Left kidney (tissue), 2 donors: ENCODE measurements around the gene PDGFB. TPM values are rescaled to one million over a fixed set of nuclear protein-coding genes. Genes with fewer than 3 reads are reported as not detected.

Experiments used
- DNase-seq: peaks from one replicate; pipeline ENCODE4 v3.0.0-alpha.2; 2013
- polyA plus RNA-seq: library from polyadenylated mRNA; unstranded; fragments of 120-200 nt; gene quantifications from one replicate; pipeline ENCODE4 v1.2.1, GENCODE V29; 2013; ENCODE audit not compliant: insufficient read length

The PDGFB gene
- polyA plus RNA-seq, 1 donor: 10.5 TPM

DNA sequence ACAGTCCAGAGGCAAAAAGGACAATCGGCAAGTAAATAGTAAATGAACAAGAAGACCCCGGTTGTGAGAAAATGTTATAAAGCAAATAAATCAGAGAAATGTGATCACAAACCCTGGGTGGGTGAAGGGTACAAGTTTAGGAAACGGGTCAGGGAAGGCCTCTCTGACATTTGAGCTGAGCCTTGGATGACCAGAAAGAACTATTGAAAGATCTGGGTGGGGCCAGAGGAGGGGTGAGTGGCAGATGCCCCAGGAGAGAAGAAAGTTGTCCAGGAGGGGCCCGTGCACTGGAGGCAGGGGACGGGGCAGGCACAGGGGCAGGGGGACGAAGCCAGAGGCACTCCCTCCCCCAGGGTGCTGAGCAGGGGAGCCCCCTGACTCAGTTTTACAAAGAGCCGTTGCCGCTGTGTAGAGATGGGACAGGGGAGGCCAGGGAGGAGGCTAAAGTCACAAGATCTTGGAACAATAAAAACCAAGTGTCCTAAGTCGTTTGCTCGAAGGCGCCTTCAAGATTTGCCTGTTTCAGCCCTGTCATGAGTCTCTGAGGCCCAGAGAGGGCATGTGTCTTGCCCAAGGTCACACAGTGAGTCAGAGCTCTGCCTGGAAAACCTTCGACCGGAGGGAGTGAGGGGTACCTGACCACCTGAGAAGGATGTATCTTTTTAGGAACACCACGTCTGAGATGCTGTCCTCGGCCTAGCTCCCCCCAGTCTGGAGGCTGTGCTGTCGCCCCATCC, 10.8 kb upstream of the PDGFB start:
- no peak for DNase-seq

DNA sequence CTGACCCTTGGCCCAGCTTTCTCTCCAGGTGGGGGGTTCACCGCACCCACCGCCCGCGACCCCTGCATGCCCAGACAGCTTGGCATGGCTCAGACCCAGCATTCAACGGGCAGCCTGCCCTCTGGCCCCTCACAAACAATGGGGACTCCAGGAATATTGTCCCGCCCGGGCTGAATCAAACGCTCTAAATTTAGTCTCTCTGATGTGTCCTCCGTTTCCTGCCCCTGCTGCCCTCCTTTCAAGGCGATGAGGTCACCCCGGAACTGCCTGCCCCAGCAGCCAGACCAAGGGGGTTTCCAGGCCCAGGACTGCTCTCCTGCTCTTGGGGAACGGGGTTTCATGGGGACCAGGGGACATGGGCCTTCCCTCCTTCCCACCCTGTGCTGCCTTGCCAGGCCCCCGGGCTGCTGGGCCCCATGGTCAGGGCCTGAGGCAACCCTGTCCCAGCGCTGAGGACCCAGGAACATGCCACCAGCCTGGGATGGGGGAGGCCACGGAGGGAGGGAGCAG, 10.1 kb upstream of the PDGFB start:
- DNase-seq: no peak

GRCh38 chr22:39254122-39254521, 9.3 kb upstream of the PDGFB start:
- no peak for DNase-seq

DNA sequence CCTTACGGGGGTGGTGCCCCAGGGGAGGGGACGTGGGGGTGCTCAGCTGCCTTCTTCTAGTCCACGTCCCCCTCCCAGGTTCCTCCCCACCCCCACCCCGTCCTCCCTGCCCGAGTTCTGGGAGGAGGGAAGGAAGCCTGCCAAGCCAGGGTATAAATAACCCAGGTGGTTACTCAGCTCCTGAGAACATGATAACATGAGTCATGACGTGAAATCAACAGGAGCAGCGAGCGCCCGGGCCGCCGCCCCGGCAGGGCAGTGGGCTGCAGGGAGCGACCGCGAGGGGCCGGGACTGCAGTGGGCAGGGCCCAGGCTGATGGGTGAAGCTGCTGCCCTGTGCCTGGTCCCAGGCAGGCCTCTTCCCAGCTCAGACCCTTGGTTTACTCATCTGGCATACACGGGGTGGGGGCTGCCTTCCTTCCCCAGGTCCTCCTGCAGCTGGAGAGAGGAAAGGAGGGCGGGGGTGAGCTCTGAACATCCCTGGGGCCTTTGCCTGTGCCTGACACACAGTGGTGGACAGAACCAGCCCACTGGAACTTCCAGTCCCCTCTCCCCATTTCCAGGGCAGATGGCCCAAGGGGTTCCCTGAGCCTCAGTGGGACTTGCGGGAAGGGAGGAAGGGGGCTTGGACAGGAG, 8.8 kb upstream of the PDGFB start:
- no peak for DNase-seq

DNA sequence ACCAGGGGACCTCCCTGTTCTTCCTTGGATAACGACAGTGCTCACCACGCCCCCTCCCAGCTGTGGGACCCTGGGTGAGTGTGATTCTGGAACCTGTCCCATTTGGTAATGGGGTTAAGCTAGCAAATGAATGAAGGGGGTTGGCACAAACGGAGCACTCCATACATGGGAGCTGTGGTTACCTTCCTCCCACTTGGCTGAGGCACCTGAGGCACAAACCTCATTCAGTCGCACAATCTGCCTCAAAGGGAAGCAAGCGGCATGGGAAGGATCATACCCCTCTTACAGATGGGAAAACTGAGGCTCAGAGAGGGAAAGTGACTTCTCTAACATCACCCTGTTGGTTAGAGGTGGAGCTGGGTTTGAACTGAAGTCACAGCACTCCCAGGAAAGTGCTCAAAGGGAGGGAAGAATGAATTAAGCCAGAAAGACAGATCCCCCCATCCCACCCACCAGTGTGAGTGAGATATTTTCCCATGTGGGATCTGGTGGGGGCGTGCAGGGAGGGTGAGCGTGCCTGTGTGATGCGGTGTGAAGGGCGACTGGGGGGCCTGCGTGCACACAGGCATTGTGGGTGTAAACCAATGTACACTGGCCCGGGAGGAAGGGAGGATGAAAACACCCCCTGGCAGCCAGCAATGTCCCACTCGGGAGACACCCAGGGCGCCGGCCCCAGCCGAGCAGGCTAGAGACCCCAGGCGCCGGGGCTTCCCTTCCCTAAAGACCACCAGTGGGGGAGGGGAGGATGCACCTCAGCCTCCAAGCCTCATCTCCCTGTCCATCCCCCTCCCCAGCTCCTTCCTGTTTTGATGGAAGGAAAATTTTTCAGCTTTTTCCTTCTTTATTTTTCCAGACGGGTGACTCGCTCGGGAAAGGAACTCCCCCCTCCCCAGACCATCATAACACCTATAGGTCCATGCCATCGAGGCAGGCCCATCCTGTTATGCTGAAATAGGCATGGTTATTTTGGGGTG, 8.0 kb upstream of the PDGFB start:
- DNase-seq: no peak

DNA sequence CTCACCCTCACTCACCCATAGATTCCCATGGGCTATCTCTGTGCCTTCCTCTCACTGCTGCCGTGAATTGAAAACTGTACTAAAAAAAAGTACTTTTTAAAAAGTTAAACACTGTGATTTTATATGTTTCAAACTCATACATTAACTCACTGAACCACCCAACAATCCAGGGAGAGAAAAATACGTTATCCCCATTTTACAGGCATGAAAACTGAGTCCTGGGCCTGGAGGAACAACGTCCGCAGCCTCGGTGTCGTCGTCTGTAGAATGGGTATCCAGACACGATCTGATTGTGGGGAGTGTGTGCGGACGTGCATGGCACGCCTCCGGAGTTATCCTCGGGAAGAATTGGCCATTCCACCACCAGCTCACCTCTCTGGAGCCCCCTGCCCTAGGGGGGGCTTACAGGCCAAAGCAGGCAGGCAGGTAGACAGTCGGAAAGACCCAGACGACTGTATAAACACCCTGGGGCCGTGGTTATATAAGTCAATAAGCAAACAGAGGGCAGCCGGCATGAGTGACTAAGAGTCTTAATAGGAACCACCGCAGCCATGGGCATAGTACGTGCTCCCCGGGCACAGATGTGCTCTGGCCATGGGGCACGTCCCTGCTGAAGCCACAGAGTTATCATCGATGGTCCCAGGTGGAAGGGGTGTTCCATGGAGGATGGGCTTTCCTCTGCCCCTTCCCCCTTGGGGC, 7.1 kb upstream of the PDGFB start:
- DNase-seq: no peak

DNA sequence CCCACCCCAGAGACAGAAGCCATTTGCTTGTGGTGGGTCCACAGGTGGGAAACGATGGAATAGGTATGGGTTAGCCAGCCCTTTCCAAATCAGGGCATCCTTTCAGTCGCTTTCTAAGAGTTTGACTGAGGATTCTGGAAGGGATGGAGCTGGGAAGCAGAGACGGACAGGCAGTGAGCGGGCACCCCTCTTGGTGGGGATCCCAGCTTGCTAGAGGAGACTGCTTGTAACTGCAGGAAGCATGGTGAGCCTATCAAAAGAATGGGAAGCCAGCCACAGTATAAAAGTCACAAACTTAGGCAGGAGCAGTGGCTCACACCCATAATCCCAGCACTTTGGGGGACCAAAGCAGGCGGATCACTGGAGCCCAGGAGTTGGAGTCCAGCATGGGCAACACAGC, 6.1 kb upstream of the PDGFB start:
- DNase-seq: no peak

DNA sequence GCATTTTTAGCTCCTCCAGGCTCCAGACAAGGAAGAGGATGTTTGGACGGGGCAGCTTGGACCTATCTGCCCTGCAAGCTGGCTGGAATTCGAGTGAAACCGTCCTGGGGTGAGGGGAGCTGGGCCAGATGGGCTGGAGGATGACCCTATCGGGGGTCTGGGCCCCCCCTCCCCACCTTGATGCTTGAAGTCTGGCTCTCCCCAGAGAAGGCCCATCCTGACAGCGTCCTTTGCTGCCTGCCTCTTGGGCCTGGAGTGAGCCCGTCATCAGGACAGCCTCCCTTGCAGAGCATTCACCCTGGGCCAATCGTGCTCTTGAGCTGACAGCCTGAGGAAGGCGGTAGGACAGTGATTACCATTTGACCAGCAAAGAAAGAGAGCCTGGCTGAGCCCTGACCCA, 5.3 kb upstream of the PDGFB start:
- DNase-seq: no peak

DNA sequence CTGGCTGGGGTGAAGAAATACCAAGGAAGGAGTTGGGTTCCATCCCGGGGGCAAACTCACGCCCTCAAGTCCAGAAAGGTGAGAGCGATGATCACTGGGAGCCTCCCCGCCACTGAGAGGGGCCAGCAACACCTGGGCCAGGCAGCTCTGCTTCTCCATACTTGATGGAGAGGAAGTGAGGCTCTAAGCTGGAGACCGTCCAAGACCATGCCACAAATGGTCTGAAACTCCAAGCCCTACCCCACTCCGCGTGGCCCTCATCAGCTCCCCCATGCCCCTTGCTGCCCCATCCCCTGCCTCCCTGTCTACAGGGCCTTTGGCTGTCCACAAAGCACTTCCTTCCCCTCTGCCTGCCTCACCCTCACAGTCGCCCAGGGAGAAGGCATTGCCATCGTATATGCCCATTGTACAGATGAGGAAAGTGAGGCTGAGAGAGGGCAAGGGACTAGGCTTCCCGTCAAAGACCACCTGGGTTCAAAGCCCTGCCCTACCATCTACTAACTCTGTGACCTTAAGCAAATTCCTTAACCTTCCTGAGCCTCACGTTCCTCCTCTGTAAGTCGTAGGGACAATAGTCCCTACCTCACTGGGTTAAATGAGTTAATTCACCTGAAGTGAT, 4.4 kb upstream of the PDGFB start:
- no peak for DNase-seq

DNA sequence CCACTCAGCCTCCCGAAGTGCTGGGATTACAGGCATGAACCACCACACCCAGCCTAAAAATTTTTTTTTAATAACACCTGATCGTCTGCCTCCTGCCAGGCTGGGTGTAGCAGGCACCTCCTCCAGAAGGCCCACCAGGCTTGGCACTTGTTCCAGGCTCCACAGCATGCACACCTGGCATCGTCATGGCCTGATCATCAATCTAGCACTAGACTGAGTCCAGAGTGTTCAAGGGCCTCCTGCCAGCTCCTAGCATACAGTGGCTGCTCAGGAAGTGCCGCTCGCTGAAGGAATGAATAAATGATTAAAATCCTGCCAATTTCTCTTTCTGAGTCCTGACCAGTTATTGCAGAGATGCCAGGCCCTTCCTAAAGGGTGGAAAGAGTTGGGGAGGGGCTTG, 3.5 kb upstream of the PDGFB start:
- DNase-seq: no peak

DNA sequence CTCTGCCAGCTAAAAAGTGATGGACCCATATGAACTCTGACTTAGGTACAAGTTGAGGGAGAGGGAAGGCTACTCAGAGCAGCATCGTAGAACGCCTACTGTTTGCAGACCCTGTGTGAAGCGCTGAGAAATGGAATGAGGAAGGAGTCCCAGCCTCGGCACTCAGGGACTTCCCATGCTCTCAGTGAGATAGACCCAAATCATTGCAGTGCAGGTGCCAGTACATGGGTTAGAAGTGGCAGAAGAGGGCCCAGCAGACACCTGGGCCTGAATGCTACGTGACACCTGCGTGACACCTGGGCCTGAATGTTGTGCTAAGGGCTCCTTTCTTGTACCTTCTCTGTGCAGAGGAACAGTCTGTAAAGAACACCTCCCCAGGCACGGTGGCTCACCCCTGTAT, 2.6 kb upstream of the PDGFB start:
- DNase-seq: no peak

- DNase-seq: no peak
These were observed 2.0 kb upstream of the PDGFB start for GRCh38 chr22:39246690-39247332.

- no peak for DNase-seq
These were observed 1.4 kb upstream of the PDGFB start for GRCh38 chr22:39246217-39246616.

DNA sequence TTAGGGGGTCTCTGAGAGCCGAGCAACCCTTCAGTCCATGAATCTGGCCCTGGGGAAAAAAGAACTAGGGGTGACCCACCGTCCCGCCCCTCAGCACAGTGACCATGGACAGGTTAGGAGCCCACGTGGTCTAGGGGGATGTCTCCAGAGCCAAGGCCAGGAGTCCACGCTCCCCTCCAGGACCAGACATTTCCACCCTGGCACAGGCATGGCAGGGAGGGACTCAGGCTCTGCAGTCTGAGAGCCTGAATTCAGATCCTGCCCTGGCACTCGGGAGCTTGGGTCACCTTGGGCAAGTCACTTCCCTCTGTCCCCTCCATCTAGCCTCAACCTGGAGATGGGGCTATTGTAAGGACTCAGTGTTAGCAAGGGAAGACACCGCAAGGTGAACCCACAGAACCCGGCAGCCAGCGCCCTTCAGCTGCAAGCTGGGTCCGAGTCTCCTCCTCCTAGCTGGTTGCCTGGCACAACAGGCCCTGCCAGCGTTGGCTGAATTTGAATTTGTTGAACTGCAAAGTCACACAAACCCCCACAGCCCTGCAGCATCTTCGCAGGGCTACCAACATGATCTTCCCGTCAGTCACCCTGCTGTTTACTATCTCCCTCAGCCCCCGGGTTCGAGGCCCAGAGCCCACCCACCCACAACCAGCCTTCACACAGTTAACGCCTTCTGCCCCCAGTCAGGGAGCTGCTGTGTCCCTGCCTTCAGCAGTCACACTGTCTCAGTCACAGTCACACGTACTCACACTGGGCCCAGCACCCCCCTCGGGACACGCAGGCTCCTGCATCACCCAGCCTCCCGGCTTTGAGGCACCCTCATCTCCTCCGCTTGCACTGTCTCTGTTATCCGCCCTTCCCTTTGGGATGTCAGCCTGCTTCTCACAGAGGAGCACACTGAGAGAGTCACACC, 603 bp upstream of the PDGFB start:
- DNase-seq: no peak

DNA sequence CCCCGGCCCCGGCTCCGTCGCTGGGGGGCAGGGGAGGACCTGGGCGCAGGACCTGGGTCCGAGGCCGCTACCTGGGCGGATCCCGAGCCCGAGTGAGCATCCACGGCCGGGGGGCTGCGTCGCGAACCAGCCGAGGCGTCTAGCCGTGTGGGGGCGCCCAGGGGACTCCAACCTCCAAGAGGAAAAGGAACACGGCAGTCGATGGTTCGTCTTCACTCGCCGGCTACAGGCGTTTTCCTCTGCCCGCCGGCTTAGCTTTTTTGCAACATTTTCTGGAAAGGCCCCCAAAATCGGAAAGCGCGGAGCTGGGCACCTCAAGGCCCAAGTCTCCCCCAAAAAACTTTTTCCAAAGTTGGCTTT, 666 bp downstream of the PDGFB start:
- DNase-seq: no peak

DNA sequence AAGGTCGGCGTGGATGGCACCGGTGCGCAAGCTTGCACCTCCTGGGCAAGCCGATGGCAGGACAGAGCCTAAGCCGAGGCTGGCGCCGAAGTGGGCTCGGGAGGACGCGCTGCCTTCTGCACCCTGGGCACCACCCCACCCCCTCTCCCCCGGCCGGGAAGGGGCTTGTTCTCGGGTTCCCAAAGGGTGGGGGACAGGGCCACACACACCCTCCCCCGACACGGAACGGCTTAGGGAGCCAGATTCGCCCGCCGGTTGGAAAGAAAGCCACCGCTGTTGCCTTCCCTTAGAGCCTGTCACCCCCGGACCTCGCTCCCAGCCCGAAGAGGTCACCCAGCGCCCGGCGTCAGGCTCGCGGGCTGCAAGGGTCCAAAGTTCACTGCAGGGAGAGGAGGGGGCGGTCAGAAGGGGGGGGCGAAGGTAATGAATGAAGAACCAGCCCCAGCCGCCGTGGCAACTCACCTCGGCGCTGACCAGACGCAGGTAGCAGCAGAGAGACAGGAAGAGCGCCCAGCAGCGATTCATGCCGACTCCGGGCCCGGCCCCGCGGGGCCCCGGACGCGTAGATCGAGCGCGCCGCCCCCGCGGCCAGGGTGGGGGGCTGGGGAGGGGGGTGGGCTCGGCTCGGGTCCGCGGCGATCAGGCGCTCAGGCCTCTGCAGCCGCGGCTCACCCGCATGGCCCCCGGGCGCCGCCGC, 1.2 kb downstream of the PDGFB start:
- no peak for DNase-seq

DNA sequence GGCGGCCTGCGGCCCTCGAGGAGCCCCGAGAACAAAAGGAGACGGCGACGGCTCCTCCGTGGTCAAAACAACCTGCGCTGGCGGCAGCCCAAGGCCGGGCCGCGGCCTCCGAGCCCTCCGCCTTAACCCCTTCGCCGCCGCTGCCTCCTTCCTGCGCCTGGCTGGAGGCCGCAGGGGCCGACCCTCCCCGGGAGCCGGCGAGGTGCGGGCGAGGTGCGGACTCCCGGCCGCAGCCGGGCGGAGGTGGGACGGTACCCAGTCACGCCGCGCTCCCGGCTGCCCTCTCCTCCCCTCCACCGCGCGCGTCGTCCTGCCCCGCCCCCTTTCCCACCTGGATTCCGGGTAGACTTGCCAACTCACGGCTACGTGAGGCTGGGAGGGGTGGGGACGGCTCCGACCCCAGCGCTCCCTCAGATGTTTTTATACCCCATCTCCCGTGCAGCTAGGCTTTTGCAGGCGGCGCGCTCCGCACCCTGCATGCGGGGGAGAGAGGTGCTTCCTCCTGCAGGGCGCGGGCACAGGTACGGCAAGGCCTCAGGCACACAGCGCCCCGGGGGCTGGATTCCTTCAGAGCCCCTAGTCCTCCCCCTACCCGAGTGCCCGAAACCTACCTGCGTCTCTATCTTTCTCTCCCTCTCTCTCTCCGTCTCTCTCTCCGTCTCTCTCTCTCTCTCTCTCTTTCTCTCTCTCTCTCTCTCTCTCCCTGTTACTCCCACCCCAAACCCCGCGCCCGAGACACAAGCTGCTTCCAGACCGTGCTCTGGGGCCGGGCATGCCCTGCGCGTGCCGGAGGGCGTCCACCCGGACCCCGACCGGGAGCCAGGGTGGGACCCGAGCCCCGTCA, 2.0 kb downstream of the PDGFB start:
- DNase-seq: no peak
